HG03280 (cell line): ENCODE data around the gene ARL4A.

ENCODE experiments used
- ATAC-seq: cut with Tn5 transposase; IDR thresholded peaks from one replicate; pipeline ENCODE4 v1.9.1; 2021; ENCODE audit warnings: mild to moderate bottlenecking, moderate library complexity; ENCODE audit not compliant: unreplicated experiment

The ARL4A gene

DNA sequence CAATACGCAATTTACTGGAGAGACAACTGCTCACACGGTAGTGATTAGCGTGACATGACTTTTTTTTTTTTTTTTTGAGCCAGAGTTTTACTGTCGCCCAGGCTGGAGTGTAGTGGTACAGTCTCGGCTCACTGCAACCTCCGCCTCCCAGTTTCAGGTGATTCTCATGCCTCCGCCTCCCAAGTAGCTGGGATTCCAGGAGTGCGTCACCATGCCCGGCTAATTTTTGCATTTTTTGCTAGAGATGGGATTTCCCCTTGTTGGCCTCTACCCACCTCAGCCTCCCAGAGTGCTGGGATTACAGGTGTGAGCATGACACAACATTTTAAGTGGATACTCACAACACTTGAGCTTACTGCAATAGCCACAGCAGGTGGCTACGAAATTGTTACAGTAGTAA is 11.9 kb downstream of the ARL4A start:
- no peak for ATAC-seq

DNA sequence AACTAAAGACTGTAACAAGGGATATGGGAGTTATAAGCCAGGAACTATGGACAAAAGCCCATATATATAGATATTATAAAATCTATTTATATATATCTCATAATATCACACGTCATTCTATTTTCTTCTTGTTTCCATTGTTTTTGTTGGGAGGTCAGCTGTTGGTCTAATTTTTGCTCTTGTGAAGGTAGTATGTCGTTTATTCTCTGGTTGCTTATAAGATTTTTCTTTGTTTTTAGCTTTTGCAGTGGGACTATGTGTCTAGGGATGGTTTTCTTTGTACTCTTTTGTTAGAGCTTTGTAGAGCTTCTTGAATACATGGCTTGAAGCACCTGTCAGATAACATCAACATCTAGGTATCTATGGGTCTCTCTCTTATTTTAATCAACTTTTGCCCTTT is 14.0 kb downstream of the ARL4A start:
- no peak for ATAC-seq

DNA sequence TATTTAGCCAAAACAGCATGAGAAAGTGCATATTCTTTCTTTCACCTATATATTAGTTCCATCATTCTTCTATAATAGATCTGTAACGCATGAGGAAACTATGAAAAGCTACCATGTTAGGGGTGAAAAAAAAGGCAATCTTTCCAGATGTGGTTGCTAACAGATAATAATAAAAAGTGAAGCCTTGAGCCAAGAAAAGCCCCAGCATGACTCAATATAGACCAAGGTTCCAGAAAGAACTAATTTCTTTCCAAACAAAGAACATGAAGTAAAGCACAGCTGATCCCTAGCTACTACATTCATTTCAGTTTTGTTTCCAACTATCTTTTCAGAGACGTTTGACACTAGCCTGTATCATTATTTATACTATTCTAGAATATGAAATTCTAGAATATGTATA is 16.4 kb downstream of the ARL4A start:
- no peak for ATAC-seq

DNA sequence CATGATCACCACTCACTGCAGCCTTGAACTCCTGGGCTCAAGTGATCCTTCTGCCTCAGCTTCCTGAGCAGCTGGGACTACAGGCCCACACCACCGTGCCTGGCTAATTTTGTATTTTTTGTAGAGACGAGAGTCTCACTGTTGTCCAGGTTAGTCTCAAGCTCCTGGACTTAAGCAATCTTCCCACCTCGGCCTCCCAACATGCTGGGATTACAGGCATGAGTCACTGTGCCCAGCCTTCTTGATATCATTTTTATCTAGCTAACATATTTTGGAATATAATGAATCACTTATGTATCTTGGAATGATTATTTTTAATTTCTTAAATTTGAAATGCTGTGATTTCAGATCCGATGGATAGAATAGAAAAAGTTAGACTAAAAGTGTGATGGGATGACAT is 18.4 kb downstream of the ARL4A start:
- ATAC-seq, result no peak

DNA sequence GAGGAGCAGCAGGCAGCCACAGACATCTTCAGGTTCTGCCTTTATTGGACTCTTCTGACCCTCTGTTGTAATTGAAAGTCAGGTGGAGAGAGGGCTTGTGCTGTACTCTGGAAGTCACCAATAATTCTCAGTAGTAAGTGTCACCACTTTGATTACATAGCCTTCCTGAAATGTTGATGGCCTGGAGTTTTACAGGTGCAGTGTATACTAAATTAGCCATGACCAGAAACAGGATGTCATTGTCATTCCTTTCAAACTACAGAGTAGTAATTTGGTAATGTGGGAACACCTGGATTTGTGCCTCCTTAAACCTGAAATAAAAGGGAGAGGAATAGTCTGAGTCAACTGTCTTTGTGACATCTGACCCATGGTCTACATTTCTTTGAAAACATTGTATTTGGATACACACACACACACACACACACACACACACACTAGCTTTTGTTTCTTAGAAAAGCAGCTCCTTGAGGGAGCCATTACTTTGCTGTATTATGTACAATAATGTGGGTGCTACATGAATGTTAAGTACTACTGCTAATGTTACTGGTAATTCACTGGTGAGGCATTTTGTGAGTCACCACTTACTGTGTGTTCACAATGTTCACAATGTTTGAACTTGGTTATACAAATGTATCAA is 19.6 kb downstream of the ARL4A start:
- no peak for ATAC-seq

DNA sequence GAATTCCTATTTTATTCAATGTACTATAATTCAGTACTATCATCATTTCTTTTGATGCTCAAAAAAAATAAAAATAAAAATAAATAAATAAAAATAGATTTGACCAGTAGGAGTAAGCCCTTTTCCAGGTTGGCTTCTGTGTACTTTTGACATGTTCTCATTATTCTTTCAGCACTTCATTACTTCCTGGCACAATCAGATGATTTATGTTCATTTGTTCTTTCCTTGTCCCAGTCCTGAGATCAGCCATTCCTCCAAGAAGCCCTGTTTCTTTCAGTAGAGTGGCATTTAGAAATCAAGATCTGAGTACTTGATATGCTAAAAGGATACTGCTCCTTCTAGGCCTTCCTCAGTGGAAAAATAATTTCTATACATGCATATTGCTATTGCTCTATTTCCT is 20.9 kb downstream of the ARL4A start:
- no peak for ATAC-seq

DNA sequence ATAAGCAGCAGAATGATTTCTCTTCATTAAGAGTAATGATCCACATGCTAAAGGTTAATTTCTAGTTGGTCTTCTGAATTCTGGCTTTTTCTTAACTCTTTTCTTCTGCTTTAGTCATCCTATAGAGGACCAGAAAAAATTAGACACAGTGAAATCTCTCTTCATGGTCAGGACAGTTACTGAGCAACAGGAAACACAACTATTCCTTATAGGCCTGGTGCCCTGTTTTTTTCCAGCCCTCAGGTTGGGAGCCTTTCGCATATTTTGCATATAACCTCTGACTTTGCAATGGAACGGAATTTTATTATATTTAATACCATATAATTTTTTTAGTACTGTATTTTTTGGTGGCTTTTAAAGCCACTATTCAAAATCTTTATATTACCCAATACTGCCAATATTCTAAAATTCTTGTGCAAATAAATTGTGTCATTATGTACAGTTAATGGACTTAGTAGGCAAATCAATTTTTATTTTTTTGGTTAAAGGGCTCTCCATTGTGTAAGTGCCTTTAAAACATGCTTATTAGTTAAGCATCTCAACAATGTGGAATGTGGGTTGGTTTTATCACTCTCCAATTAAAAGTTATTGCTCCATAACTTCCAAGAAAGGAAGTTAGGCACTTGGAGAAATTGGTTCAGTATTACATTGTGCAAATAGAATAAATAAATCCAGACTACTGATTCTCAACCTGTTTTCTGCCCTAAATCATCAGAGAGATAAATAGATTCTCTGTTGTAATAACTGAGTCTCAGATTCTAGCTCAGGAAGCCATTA is 22.5 kb downstream of the ARL4A start:
- ATAC-seq, result no peak

DNA sequence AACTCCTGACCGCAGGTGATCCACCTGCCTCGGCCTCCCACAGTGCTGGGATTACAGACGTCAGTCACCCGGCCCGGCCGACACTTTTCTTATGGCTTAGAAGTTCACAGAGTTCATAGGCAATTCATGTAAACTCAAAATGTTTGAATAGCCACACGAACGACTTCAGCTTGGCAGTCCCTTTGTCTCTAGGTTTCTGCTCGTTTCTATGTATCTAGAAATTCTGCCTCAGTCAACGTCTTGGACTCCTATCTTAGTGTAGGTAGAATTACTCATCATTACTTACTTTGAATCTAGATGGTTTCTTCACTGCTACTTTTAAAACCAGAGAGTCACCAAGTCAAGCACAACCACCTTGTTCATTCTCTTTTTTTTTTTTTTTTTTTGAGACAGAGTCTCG is 23.7 kb downstream of the ARL4A start:
- ATAC-seq, result no peak

DNA sequence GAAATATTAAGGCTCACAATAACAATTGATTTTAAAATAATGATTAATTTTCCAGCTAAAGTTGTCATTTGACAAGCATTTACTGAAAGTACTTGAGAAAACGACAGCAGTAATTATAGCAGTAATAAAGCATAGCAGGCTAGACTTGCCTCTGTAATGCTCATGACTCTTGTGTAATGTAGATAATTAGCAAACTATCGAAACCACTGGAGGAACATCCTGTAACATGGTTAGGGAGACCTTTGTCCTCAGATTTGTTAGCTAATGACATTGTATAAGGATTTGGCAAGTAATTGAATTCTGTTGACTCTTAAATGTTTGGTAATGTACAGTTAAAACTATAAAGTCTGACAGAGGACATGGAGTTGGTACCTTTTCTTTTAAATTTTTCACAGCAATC is 24.8 kb downstream of the ARL4A start:
- no peak for ATAC-seq

DNA sequence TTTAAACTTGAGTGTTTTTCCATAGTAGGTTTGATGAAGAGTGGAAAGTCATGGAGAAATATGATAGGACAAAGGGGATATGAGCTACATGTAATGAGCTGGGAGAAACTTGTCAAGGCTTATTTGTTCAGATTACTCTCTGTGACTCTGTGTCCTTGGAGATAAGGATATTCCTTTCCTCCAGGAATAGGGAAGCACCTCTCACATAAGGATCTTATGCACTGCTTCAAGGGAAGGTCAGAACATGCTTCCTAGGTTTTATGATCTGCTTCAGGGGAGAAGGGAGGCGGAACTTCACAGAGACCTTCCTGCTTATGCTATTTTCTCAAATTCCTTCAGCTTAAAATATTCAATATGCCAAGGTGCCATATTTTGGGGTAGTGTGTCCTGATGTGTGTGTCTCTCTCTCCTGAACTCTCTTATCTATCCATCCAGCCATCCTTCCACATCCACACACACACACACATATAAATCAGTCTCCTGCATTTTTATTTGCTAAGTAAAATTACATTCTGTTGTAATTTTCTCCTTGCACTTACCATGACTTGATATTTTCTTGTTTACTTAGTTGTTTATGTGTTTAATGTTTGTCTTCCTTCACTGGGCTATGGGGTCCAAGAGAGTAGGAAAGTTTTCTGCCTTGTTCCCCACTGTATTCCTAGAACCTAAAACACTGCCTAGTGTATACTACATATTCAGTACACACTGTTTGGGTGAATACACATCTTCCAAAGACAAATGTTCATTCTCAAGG is 26.4 kb downstream of the ARL4A start:
- no peak for ATAC-seq

DNA sequence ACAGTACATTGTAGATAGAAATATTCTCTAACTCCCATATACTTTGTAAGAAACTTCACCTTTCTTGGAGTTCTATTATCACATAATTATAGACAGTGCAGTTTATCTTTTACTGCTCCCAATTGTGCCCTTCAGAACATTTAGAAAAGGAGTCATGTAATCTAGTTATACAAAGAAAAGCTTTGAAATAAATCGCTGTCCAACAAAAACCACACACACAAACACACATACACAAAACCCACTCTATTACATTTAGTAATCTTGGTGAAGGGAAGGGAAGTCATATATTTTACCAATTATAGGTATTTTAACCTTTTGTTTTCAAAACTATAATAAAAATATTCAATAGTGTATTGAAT is 26.9 kb downstream of the ARL4A start:
- ATAC-seq, result no peak

DNA sequence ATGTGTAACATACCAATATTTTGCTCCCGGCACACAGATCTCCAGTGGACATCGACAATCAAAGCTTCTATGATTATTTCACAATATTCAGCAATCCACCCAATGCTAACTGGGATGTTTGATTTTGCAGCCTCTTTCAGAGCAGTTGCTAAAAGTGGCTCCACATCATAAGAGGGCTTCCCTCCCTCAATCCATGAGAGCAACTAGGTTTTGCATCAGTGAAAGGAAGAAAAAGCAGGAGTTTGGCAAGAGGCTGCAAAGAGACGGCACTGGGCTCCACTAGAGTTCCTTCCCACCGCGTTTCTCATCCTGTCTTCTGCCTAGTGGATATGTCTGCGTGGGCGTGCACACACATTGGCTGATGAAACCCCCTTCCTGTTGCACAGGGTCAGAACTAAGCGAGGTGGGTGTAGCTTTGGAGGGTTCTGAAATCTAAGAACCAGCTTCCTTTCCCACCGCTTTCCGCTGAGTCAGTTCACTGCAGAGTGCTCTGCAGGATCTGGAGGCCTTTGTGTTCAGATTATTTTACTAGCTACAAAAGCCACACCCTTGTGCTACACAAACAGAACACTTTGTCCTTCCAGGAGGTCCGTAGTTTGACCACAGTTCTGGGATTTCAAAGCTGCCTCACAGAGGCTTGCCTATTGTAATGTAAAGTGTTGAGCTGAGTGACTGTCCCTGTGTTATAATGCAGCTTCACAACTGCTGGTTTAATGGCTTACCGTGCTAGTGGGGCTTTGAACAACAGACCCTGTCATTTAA is 28.1 kb downstream of the ARL4A start:
- no peak for ATAC-seq

DNA sequence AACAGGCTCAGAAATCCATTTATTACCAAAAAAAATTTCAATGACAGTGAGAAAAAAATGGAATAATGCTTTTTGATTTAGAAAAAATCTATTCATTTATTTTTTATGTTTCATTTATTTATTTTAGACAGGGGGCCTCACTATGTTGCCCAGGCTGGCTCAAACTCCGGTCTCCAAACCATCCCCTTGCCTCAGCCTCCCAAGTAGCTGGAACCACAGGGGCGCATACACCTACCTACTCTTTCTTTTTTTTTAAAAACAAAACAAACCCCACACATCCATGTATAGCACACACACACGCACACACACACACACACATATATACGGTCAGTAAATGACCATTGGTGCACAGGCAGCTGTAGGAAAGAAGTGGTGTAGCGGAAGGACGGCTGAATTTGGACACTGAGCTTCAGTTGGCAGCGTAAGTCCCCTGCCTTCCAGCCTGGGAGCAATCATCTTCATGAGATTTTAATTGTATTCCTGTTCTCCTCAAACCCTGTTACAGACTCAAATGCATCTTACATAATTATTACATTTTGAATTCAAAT is 28.8 kb downstream of the ARL4A start:
- no peak for ATAC-seq

DNA sequence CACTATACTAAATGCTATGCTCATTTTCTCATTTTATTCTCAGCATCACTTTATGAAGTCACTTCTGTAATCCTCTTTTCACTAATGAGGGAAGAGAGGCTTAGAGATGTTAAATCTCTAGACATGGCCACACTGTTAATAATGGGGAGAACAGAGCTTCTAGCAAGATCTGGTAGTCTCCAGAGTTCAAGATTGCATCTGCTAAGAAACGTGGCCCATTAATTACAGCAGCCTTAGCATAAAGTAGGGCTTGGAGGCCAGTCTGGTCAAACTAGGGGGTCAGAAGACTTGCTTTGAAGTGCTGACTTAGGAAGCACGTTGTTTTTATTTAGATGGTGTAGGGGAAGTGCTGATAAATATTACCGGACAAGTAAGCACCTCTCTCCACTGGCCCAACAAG is 29.3 kb downstream of the ARL4A start:
- ATAC-seq, result no peak

DNA sequence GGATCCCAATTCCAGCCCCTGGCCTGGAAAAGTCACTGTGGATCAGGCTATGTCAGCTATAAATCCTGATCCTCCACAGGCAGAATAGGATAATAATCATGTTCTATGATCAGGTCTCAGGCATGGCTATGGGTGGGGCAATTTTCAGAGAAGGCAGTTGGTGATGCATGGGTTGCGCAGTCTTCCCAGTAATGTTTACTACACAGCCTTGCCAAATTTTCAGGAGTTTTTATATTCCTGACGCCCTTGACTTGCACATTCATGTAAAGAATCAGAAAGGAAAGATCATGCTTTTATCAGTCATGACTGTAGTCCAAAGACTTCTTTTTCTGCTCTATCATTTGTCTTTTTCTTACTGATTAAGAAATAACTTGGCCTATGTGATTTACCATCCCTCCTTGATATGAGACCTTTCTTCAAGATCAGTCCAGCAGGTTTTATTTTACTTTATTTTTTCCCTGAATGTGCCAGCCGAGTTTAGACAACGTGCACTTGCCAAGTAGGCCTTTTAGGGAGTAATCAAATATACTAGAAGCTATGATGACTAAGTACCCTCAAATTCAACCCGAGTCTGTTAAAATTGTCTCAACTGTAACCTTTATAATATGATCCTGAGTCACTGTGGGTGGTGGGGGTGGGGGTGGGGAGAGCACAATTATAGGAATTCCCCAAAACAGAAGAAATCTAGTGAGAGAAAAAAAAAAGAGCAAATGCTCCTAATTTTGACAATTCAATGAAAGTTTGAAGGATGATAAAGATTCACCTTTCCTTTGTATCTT is 31.9 kb downstream of the ARL4A start:
- ATAC-seq, result no peak

DNA sequence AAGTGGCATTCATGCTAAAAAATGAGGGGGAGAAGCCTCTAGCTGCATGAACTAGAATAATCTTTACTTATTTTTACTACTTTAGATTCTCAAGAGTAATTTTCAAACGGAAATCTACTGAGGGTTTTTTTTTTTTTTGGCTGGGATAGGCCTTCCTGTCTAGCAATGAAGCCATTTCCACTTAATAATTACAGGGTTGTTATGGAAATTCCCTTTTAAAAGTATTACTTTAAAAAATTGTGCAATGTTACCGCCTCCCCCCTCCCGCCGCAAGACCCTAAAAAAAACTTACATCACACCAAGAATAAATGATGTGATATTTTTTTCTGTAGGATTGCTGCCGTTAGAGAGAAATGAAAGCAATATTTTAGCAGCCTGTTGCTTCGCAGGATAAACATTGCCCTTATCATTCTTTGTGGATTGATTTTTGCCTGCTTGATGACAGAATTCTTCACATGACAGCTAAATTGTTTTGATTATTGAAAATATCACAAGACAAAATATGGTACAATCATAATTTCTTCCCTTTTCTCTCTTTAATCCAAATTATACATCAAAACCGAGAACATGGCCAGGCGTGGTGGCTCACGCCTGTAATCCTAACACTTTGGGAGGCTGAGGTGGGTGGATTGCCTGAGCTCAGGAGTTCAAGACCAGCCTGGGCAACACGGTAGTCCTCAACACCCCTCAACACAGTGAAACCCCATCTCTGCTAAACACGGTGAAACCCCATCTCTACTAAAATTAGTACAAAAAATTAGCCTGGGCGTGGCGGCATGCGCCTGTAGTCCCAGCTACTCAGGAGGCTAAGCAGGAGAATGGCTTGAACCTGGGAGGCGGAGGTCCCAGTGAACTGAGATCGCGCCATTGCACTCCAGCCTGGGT is 32.8 kb downstream of the ARL4A start:
- no peak for ATAC-seq

DNA sequence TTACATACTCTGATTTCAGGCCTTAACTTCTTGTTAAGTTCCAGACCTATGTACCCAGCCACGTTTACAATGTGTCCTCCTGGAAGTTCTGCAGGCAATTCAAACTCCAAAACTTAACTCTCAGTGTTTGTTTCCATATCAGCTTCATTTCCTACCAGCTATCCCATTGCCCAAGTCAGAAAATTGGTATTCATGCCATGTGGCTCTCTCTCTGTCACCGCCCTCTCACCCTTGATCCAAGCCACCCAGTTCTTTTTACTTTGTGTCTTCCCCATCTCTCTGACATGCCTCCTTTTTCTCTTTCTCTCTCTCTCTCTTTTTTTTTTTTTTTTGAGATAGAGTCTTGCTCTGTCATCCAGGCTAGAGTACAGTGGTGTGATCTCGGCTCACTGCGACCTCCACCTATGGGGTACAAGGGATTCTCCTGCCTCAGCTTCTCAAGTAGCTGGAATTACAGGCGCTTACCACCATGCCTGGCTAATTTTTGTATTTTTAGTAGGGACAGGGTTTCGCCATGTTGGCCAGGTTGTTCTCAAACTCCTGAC is 33.9 kb downstream of the ARL4A start:
- no peak for ATAC-seq

DNA sequence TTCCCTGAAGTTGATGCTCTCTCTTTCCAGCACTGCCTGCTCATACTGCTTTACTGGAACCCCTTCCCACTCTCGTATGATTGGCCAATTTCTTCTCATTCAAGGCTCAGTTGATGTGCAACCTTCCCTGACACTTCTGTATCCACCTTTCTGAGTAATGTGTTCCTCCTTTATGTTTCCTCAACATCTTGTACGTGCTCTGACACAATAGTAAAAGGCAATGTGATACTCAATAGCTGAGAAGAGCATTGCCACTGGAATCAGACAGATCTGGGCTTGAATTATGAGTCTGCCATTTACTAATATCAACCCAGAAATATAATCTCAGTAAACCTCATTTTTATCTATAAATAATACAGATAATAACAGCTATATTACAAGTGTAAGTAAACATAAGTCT is 34.7 kb downstream of the ARL4A start:
- no peak for ATAC-seq
